Measurements from ENCODE around the gene ANK3. TPM values are rescaled to one million over a fixed set of nuclear protein-coding genes. Genes with fewer than 3 reads are reported as not detected.

Gene ANK3
- total RNA-seq, 1 donor from 2014 or later, result 12.6 TPM

DNA sequence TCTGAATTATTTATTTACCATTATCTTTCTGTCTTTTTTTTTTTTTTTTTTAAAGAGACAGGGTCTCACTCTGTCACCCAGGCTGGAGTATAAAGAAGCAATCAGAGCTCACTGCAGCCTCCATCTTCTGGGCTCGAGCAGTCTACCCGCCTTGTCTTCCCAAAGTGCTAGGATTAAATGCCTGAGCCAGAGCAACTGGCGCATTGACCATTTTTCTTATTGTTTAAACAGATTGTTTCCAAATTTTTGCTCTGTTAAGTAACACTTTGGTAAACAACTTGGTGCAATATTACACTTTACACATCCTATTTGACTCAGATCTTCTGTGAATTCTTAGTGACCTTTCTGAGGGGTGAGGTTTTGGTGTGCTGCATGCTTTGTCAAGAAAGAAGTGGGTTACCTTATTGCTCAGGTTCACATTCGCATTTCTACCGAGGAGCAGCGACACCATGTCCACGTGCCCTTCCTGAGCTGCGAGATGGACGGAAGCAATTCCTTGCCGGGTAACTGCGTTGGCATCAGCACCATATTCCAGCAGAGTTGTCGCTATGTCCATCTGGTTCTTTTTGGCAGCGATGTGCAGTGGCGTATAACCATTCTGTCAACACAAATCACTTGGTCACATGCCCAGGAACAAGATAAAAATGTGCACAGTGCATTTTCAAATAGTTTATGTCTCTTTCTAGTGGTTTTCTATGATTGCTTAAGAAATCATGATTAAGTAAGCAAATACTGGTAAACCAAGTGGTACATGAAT lies 203.2 kb downstream of the ANK3 start:
- no peaks in the 10 kb centered on the region for H3K36me3 Mint-ChIP-seq (ENCODE audit: low read depth, unreplicated experiment)
- no peaks in the 10 kb centered on the region for H3K4me1 Mint-ChIP-seq (ENCODE audit: unreplicated experiment)
- H3K4me3 Mint-ChIP-seq (ENCODE audit: unreplicated experiment), result no peak overlapping the region
- TF ChIP-seq, protein P1, sequence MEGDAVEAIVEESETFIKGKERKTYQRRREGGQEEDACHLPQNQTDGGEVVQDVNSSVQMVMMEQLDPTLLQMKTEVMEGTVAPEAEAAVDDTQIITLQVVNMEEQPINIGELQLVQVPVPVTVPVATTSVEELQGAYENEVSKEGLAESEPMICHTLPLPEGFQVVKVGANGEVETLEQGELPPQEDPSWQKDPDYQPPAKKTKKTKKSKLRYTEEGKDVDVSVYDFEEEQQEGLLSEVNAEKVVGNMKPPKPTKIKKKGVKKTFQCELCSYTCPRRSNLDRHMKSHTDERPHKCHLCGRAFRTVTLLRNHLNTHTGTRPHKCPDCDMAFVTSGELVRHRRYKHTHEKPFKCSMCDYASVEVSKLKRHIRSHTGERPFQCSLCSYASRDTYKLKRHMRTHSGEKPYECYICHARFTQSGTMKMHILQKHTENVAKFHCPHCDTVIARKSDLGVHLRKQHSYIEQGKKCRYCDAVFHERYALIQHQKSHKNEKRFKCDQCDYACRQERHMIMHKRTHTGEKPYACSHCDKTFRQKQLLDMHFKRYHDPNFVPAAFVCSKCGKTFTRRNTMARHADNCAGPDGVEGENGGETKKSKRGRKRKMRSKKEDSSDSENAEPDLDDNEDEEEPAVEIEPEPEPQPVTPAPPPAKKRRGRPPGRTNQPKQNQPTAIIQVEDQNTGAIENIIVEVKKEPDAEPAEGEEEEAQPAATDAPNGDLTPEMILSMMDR (IDR thresholded peaks at IDR 0.05; ENCODE audit: unreplicated experiment), result no peak
- H3K27ac Mint-ChIP-seq (ENCODE audit: unreplicated experiment), result no peak overlapping the region
- no peak for DNase-seq (ENCODE audit: low spot score)
- H3K9me3 Mint-ChIP-seq (ENCODE audit: unreplicated experiment), result no peaks in the 10 kb centered on the region
- H3K27me3 Mint-ChIP-seq (ENCODE audit: unreplicated experiment), result no peaks in the 10 kb centered on the region

DNA sequence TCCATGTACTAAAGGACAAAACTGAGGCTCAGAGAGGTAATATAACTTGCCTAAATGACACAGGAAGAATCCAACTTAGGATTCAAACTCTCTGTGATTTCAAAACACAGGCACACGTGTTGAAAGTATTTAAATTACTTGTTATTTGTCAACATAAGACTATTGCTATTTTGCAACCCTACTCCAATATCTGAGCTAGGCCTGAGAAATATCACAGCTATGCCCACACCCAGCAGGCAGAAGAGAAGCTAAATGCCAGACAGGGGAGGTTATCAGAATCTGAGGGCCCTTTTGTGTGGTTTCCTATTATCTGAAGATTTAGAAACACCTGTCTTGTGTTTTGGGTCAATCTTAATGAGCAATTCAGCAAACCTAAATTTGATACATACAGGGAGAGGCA lies 204.3 kb downstream of the ANK3 start:
- H3K4me3 Mint-ChIP-seq (ENCODE audit: unreplicated experiment), result no peak overlapping the region
- no peaks in the 10 kb centered on the region for H3K36me3 Mint-ChIP-seq (ENCODE audit: low read depth, unreplicated experiment)
- DNase-seq (ENCODE audit: low spot score), result no peak
- H3K27me3 Mint-ChIP-seq (ENCODE audit: unreplicated experiment), result peaks cover 1% of the 10 kb centered on the region
- no peak overlapping the region for H3K27ac Mint-ChIP-seq (ENCODE audit: unreplicated experiment)
- H3K9me3 Mint-ChIP-seq (ENCODE audit: unreplicated experiment), result no peaks in the 10 kb centered on the region
- TF ChIP-seq, protein P1 (IDR thresholded peaks at IDR 0.05; ENCODE audit: unreplicated experiment), result no peak
- H3K4me1 Mint-ChIP-seq (ENCODE audit: unreplicated experiment), result no peaks in the 10 kb centered on the region

DNA sequence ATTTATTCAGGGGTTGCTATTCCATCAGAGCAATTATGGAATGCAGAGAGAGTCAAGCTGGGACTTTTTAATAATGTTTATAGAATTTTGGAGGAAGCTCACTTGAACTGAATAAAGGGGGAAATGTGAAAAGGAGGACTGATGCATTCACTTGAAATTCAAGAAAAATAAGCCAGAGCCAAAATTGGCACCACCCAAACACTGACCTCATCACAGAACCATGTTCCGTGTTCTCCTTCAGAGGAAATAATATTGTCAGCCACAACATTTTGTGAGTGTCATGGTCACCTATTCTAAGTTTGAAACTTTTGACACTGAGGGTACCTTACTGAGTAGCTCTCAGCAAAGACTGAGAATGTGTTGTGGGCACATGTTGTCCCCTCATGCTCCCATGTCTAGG lies 207.0 kb downstream of the ANK3 start:
- Mint-ChIP-seq H3K9me3 (ENCODE audit: unreplicated experiment) (no peaks in the 10 kb centered on the region), H3K4me3 (ENCODE audit: unreplicated experiment) (no peak overlapping the region), H3K27me3 (ENCODE audit: unreplicated experiment) (peaks cover 1% of the 10 kb centered on the region), H3K4me1 (ENCODE audit: unreplicated experiment) (no peaks in the 10 kb centered on the region), H3K27ac (ENCODE audit: unreplicated experiment) (no peak overlapping the region), H3K36me3 (ENCODE audit: low read depth, unreplicated experiment) (no peaks in the 10 kb centered on the region)
- TF ChIP-seq, protein P1 (IDR thresholded peaks at IDR 0.05; ENCODE audit: unreplicated experiment), result no peak
- DNase-seq (ENCODE audit: low spot score), result no peak

DNA sequence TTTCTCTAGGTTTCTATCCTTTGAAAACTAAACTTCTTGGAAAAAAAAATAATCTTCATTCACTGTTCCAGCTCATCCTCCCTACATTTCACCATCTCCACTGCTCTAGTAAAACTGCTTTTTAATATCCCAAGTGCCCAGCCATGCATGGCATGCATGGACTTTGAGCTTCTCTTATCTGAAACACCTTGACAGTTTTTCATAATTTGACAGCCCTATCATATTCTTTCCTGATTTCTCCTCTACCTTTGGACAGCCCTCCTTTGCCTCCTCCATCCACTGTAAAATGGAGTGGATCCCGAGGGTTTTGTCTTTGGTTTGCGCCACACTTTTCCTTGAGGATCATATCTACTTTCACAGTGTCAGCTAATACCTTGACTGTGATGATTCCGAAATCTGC lies 212.8 kb downstream of the ANK3 start:
- H3K36me3 Mint-ChIP-seq (ENCODE audit: low read depth, unreplicated experiment), result no peaks in the 10 kb centered on the region
- no peak overlapping the region for H3K4me3 Mint-ChIP-seq (ENCODE audit: unreplicated experiment)
- peaks cover 19% of the 10 kb centered on the region for H3K4me1 Mint-ChIP-seq (ENCODE audit: unreplicated experiment)
- H3K27ac Mint-ChIP-seq (ENCODE audit: unreplicated experiment), result no peak overlapping the region
- peaks cover 1% of the 10 kb centered on the region for H3K27me3 Mint-ChIP-seq (ENCODE audit: unreplicated experiment)
- TF ChIP-seq, protein P1 (IDR thresholded peaks at IDR 0.05; ENCODE audit: unreplicated experiment), result no peak
- no peaks in the 10 kb centered on the region for H3K9me3 Mint-ChIP-seq (ENCODE audit: unreplicated experiment)
- no peak for DNase-seq (ENCODE audit: low spot score)

DNA sequence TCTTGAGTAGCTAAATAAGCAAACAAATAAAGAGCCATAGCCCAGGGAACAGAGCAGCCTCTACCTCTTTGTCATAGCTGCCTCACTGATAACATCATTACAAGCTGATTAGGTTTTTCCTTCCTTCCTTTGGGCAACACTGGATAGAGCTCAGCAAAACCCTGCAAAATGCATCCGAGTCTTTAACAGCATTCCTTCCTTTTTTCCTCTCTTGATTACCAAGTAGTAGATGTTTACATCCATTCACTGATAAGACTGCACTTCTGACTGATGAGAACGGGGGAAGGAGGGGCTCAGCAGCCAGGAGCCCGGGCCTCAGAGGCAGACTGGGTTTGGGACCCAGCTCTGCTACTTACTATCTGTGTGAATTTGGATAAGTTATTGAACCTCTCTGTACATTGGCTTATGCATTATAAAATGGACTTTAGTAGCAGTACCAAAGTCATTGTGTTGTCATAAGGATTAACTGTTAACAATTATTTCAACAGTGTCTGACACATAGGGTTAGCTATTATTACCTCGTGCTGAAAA lies 214.2 kb downstream of the ANK3 start:
- no peak overlapping the region for H3K27ac Mint-ChIP-seq (ENCODE audit: unreplicated experiment)
- TF ChIP-seq, protein P1 (IDR thresholded peaks at IDR 0.05; ENCODE audit: unreplicated experiment), result no peak
- H3K4me1 Mint-ChIP-seq (ENCODE audit: unreplicated experiment), result peaks cover 19% of the 10 kb centered on the region
- H3K9me3 Mint-ChIP-seq (ENCODE audit: unreplicated experiment), result no peaks in the 10 kb centered on the region
- H3K36me3 Mint-ChIP-seq (ENCODE audit: low read depth, unreplicated experiment), result no peaks in the 10 kb centered on the region
- H3K4me3 Mint-ChIP-seq (ENCODE audit: unreplicated experiment), result no peak overlapping the region
- DNase-seq (ENCODE audit: low spot score), result peak; percentile 22
- peaks cover 5% of the 10 kb centered on the region for H3K27me3 Mint-ChIP-seq (ENCODE audit: unreplicated experiment)

Measured in endothelial cell (in vitro differentiated cells).